OCI-LY7 (cell line): ENCODE measurements around the gene CYTIP.
A peak's percentile ranks its signal among the peaks of the same experiment; 100 is the strongest.

Source experiments
- CTCF ChIP-seq: fragments of 200-600 bp; sonication (generic); conservative IDR thresholded peaks from 2 replicates; pipeline ENCODE4 v1.5.1; 2014; ENCODE audit warnings: mild to moderate bottlenecking, antibody characterized with exemption, low read length, moderate library complexity, mixed read lengths
- EZH2phosphoT487 ChIP-seq: fragments of 200-600 bp; sonication (generic); IDR thresholded peaks from 2 replicates; pipeline ENCODE4 v1.6.1; 2018; ENCODE audit warnings: low read depth, borderline replicate concordance, mild to moderate bottlenecking, mixed run types, antibody characterized with exemption, low read length, moderate library complexity, mixed read lengths

- TF ChIP-seq CTCF (peak; percentile 96), EZH2phosphoT487 (no peak)
These were observed 48.4 kb upstream of the CYTIP start for GRCh38 chr2:157492189-157492773.
